ENCODE data around the gene CIB4. TPM values are rescaled to one million over a fixed set of nuclear protein-coding genes. Genes with fewer than 3 reads are reported as not detected.

The CIB4 gene
- total and polyA plus RNA-seq, 9 of the 15 experiments (the other 6 are each of a cell fraction or from before 2014, with no cell fraction given) = not detected

GRCh38 chr2:26627350-26628105 is 13.6 kb downstream of the CIB4 start:
- ATAC-seq = no peak
- FAIRE-seq = no peak
- Histone ChIP-seq H3K9me1 (ENCODE audit: control insufficient read depth, insufficient read depth, low read length) (no peaks in the 10 kb centered on the region), H3K4me3 (no peak overlapping the region), H2AFZ (ENCODE audit: low read depth, low read length) (no peak overlapping the region), H3K27ac (ENCODE audit: extremely low read depth, low read depth, low read length) (no peak overlapping the region), H3K36me3 (ENCODE audit: control insufficient read depth, insufficient read depth, low read length) (no peaks in the 10 kb centered on the region), H3K27me3 (ENCODE audit: control insufficient read depth in 2 of 2, insufficient read depth in 2 of 2, low read length in 2 of 2) (peaks cover 37 to 71% of the 10 kb centered on the region in 2 experiments), H3K4me2 (ENCODE audit: insufficient read depth, low read length) (no peak overlapping the region), H3K4me1 (replicated peaks in 1 of 2; ENCODE audit: control insufficient read depth in 2 of 2, insufficient read depth in 2 of 2, low read length in 2 of 2) (no peaks in the 10 kb centered on the region; a peak in 2 of 5 replicates), H3K9me3 (replicated peaks; ENCODE audit: control insufficient read depth, insufficient read depth, low read depth, low read length) (no peaks in the 10 kb centered on the region), H3K9ac (ENCODE audit: insufficient read depth in 1 of 2, low read depth in 2 of 2, low read length in 2 of 2) (peak overlapping the region in 1 of 2 experiments; percentile 26; a peak in 1 of 4 replicates), H3K79me2 (ENCODE audit: control insufficient read depth, insufficient read depth, low read length) (no peaks in the 10 kb centered on the region), H4K20me1 (replicated peaks; ENCODE audit: control insufficient read depth, insufficient read depth, low read length) (peaks cover 17% of the 10 kb centered on the region; the same call in 1 of the 2 replicates)
- ChIA-PET CTCF (ENCODE audit: low intra/inter-chr PET ratio) (no interaction called here), POLR2A (no interaction called here)
- BruUV-seq (replicated peaks) = no TSS peak
- in situ Hi-C loops (cut with MboI) = no loop called here
- intact Hi-C loops (cut with micrococcal nuclease) = no loop called here
- DNase-seq (ENCODE audit: extremely low read depth in 1 of 4, low spot score in 3 of 4) = no peak
- under 1% methylated on average over 10 of the region's 10 CpGs for WGBS (ENCODE audit: insufficient coverage, low coverage, missing lambda C conversion rate)
- TF ChIP-seq NR1H2 (CRISPR knock-in tag; IDR thresholded peaks at IDR 0.05) (no peak), ZNF436 (CRISPR knock-in tag; IDR thresholded peaks at IDR 0.05) (no peak), MEF2A (IDR thresholded peaks at IDR 0.05; ENCODE audit: control insufficient read depth, low read depth, low read length) (no peak), OTX1 (CRISPR knock-in tag; IDR thresholded peaks at IDR 0.05) (no peak), ZNF165 (CRISPR knock-in tag; IDR thresholded peaks at IDR 0.05; ENCODE audit: borderline replicate concordance) (no peak), POU5F1 (IDR thresholded peaks at IDR 0.05; ENCODE audit: borderline replicate concordance, low read depth, low read length, partially characterized antibody) (no peak), ILF3 (IDR thresholded peaks at IDR 0.05; ENCODE audit: borderline replicate concordance) (no peak), NR4A1 (CRISPR knock-in tag; IDR thresholded peaks at IDR 0.05) (no peak), NR4A1 (tag; IDR thresholded peaks at IDR 0.05) (no peak), CHD2 (IDR thresholded peaks at IDR 0.05; ENCODE audit: low read depth, low read length) (no peak)
